HepG2 (cell line): Measurements from ENCODE around the gene IGDCC3. TPM values are rescaled to one million over a fixed set of nuclear protein-coding genes. Genes with fewer than 3 reads are reported as not detected.
A peak's percentile ranks its signal among the peaks of the same experiment; 100 is the strongest.

ENCODE experiments used
- KAT7 ChIP-seq: IDR thresholded peaks from 2 replicates; pipeline ENCODE4 v1.6.1; 2018; ENCODE audit warnings: borderline replicate concordance, missing compliant biosample characterization
- KDM4B ChIP-seq: sonication (generic); formaldehyde crosslinking; IDR thresholded peaks from 2 replicates; pipeline ENCODE4 v1.4.0; 2020; ENCODE audit warnings: missing genetic modification reagents
- MAFF ChIP-seq: IDR thresholded peaks from 2 replicates; pipeline ENCODE4 v1.6.1; 2011; ENCODE audit warnings: low read depth, low read length, improper control_type of control experiment
- NFAT5 ChIP-seq: sonication (generic); formaldehyde crosslinking; IDR thresholded peaks from 2 replicates; pipeline ENCODE4 v1.4.0; 2020; ENCODE audit warnings: missing genetic modification reagents
- SALL2 ChIP-seq: sonication (generic); formaldehyde crosslinking; IDR thresholded peaks from 2 replicates; pipeline ENCODE4 v1.8.1; 2023; ENCODE audit warnings: mild to moderate bottlenecking, missing genetic modification reagents, inconsistent platforms
- SMAD3 ChIP-seq: sonication (generic); formaldehyde crosslinking; IDR thresholded peaks from 2 replicates; pipeline ENCODE4 v1.4.0; 2020; ENCODE audit warnings: missing genetic modification reagents
- ZBTB1 ChIP-seq: sonication (generic); formaldehyde crosslinking; IDR thresholded peaks from 2 replicates; pipeline ENCODE4 v1.4.0; 2020; ENCODE audit warnings: missing genetic modification reagents, borderline replicate concordance
- ZBTB2 ChIP-seq: sonication (generic); formaldehyde crosslinking; IDR thresholded peaks from 2 replicates; pipeline ENCODE4 v1.8.0; 2022; ENCODE audit warnings: low read depth, missing genetic modification reagents
- ZBTB8A ChIP-seq: sonication (generic); formaldehyde crosslinking; IDR thresholded peaks from 2 replicates; pipeline ENCODE4 v1.4.0; 2020; ENCODE audit warnings: mild to moderate bottlenecking, low read depth, missing genetic modification reagents, borderline replicate concordance
- ZFP36 ChIP-seq: fragments of 150-350 bp; IDR thresholded peaks from 2 replicates; pipeline ENCODE4 v1.6.1; 2018; ENCODE audit warnings: borderline replicate concordance, low read length, low read depth; ENCODE audit not compliant: partially characterized antibody
- ZNF138 ChIP-seq: sonication (generic); formaldehyde crosslinking; IDR thresholded peaks from 2 replicates; pipeline ENCODE4 v1.5.0; 2020; ENCODE audit warnings: mild to moderate bottlenecking, low read depth, missing genetic modification reagents
- ZNF205 ChIP-seq: IDR thresholded peaks from 2 replicates; pipeline ENCODE4 v1.6.1; 2018; ENCODE audit warnings: missing biosample characterization, missing genetic modification reagents
- ZNF230 ChIP-seq: sonication (generic); formaldehyde crosslinking; IDR thresholded peaks from 2 replicates; pipeline ENCODE4 v1.4.0; 2020; ENCODE audit warnings: mild to moderate bottlenecking, missing genetic modification reagents
- ZNF343 ChIP-seq: sonication (generic); formaldehyde crosslinking; IDR thresholded peaks from 2 replicates; pipeline ENCODE4 v1.4.0; 2020; ENCODE audit warnings: mild to moderate bottlenecking, missing genetic modification reagents
- ZNF513 ChIP-seq: sonication (generic); formaldehyde crosslinking; conservative IDR thresholded peaks from 2 replicates; pipeline ENCODE4 v1.5.0; 2020; ENCODE audit warnings: missing genetic modification reagents
- polyA plus RNA-seq, 8 experiments: library from polyadenylated mRNA; depleted of rRNA in 3 of 8; stranded (reverse) in 7 of 8; unstranded in 1 of 8; fragments of >200 nt; fragmentation: Illumina TruSeq in 4 of 8; extraction: Trizol in 4 of 8; gene quantifications; 2 replicates each; pipeline versions ENCODE4 v1.2.1 to v1.2.3, GENCODE V29; 2011 to 2016; ENCODE audit warnings: low read depth in 4 of 8, missing spikeins in 1 of 8, mixed read lengths in 1 of 8; ENCODE audit not compliant: insufficient read depth in 1 of 8
- total RNA-seq, 5 experiments: library from RNA; depleted of rRNA; stranded (reverse); fragments of >200 nt; fragmentation: Illumina TruSeq; extraction: Trizol; gene quantifications; 2 replicates each; pipeline ENCODE4 v1.2.3, GENCODE V29; 2016; ENCODE audit warnings: low read depth in 1 of 5
- TF ChIP-seq, protein P1 (sequence below): sonication (generic); formaldehyde crosslinking; IDR thresholded peaks from 2 replicates; pipeline ENCODE4 v1.4.0; 2020; ENCODE audit warnings: missing genetic modification reagents, borderline replicate concordance

Gene IGDCC3
- total and polyA plus RNA-seq, 2 of the 13 experiments (the other 11 are each of a cell fraction or from before 2014, with no cell fraction given): 30.1 to 51.8 TPM

GRCh38 chr15:65304381-65305149 is 73.2 kb downstream of the IGDCC3 start, which contains the start of gene RNU5B-1 (continued):
- TF ChIP-seq ZNF513 (CRISPR knock-in tag) (no peak), MAFF (no peak), ZNF343 (CRISPR knock-in tag) (0 out of 2 replicates have a peak, but pooled peaks have one; percentile 51), ZFP36 (no peak), KDM4B (CRISPR knock-in tag) (no peak), KAT7 (no peak), ZBTB1 (CRISPR knock-in tag) (no peak), SALL2 (peak; percentile 38; the same call in 1 of the 2 replicates), ZNF205 (CRISPR knock-in tag) (peak; percentile 87), ZNF230 (peak; percentile 31; the same call in 1 of the 2 replicates), NFAT5 (CRISPR knock-in tag) (no peak), SMAD3 (CRISPR knock-in tag) (peak; percentile 87), ZBTB8A (CRISPR knock-in tag) (peak; percentile 94), ZBTB2 (CRISPR knock-in tag) (0 out of 2 replicates have a peak, but pooled peaks have one; percentile 6), ZNF138 (CRISPR knock-in tag) (no peak)
- TF ChIP-seq, protein P1, sequence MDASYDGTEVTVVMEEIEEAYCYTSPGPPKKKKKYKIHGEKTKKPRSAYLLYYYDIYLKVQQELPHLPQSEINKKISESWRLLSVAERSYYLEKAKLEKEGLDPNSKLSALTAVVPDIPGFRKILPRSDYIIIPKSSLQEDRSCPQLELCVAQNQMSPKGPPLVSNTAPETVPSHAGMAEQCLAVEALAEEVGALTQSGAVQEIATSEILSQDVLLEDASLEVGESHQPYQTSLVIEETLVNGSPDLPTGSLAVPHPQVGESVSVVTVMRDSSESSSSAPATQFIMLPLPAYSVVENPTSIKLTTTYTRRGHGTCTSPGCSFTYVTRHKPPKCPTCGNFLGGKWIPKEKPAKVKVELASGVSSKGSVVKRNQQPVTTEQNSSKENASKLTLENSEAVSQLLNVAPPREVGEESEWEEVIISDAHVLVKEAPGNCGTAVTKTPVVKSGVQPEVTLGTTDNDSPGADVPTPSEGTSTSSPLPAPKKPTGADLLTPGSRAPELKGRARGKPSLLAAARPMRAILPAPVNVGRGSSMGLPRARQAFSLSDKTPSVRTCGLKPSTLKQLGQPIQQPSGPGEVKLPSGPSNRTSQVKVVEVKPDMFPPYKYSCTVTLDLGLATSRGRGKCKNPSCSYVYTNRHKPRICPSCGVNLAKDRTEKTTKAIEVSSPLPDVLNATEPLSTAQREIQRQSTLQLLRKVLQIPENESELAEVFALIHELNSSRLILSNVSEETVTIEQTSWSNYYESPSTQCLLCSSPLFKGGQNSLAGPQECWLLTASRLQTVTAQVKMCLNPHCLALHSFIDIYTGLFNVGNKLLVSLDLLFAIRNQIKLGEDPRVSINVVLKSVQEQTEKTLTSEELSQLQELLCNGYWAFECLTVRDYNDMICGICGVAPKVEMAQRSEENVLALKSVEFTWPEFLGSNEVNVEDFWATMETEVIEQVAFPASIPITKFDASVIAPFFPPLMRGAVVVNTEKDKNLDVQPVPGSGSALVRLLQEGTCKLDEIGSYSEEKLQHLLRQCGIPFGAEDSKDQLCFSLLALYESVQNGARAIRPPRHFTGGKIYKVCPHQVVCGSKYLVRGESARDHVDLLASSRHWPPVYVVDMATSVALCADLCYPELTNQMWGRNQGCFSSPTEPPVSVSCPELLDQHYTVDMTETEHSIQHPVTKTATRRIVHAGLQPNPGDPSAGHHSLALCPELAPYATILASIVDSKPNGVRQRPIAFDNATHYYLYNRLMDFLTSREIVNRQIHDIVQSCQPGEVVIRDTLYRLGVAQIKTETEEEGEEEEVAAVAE (CRISPR knock-in tag): peak; percentile 74; the same call in 1 of the 2 replicates
